C4-2B (cell line): ENCODE measurements around the gene LARP4B.

Source experiments
- H3K27ac ChIP-seq: fragments of 450-650 bp; 2 replicates; pipeline ENCODE4 v1.5.1; 2017
- CTCF ChIP-seq: fragments of 450-650 bp; conservative IDR thresholded peaks from 2 replicates; pipeline ENCODE4 v1.5.1; 2017; ENCODE audit warnings: mild to moderate bottlenecking
- ZFX ChIP-seq: fragments of 450-650 bp; IDR thresholded peaks from 2 replicates; pipeline ENCODE4 v1.6.1; 2017

The LARP4B gene

GRCh38 chr10:834493-834892 is 97.0 kb downstream of the LARP4B start:
- H3K27ac ChIP-seq, result no peak overlapping the region
- no peak for TF ChIP-seq CTCF

DNA sequence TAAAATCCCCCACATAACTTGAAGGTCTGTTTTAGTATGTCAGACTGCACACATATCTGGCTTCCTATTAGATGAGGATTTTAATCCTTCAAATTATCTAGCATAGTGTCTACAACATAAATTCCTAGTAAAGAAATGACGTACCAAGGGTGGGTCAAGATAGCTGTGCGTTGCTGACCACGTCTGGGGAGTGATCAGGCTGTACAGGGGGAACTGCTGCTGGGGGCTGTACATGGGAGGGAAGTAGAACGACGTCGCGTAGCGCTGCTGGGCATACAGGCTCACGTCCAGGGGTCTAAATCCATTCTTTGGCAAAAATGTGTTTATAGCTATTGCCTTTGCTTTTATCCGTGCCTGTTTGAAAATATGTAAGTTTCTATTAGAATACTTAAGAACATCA is 102.3 kb downstream of the LARP4B start:
- TF ChIP-seq CTCF (no peak), ZFX (no peak)
- no peak overlapping the region for H3K27ac ChIP-seq

DNA sequence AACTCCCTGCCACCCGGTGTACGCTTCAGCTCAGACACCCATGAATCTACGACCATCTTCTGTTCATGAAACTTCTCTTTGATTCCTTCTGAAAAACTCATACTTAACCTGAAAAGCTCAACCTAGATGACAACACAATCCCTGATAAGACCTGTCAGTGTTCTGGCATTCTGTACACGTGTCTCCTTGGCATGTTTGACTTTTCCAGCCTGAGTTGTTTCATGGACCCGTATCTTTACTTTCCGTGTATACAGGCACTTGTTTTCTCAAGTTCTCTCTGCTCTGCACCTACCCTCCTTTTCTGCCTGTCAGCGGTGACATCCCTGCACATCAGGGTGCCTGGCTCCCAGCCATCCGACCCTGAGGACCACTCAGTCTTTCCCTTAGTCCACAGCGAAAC is 103.3 kb downstream of the LARP4B start:
- no peak overlapping the region for H3K27ac ChIP-seq
- TF ChIP-seq CTCF (no peak), ZFX (no peak)

GRCh38 chr10:824946-825345 is 106.6 kb downstream of the LARP4B start:
- peak overlapping the region; percentile 31; the same call in 1 of the 2 replicates for H3K27ac ChIP-seq
- TF ChIP-seq ZFX (no peak), CTCF (no peak)

- no peak for TF ChIP-seq CTCF
- no peak for TF ChIP-seq ZFX
- H3K27ac ChIP-seq, result peak overlapping the region; percentile 28
Measured at GRCh38 chr10:824497-824896, 107.0 kb downstream of the LARP4B start.

- no peak overlapping the region for H3K27ac ChIP-seq
- TF ChIP-seq ZFX (no peak), CTCF (no peak)
Measured at GRCh38 chr10:822661-823367, 108.7 kb downstream of the LARP4B start.

GRCh38 chr10:822197-822596 is 109.3 kb downstream of the LARP4B start:
- H3K27ac ChIP-seq, result no peak overlapping the region
- TF ChIP-seq CTCF (no peak), ZFX (no peak)
